Spleen (tissue), 11 donors: ENCODE results near the gene AP4B1. TPM values are rescaled to one million over a fixed set of nuclear protein-coding genes. Genes with fewer than 3 reads are reported as not detected.

Experiments
- DNase-seq: peaks from one replicate; pipeline ENCODE4 v3.0.0-alpha.2; 2020
- H3K27ac ChIP-seq, 8 donors: fragments of 200-600 bp; sonication (generic) in 7 of 8; 1 replicate in 4 of 8; 2 replicates in 4 of 8; pipeline versions ENCODE4 v1.5.0 to v1.8.0; 2016 to 2021; ENCODE audit warnings: inconsistent platforms in 4 of 8, mild to moderate bottlenecking in 4 of 8, moderate library complexity in 1 of 8
- H3K27me3 ChIP-seq, 7 donors: fragments of 200-600 bp; sonication (generic) in 6 of 7; replicated peaks in 1 of 7; 1 replicate in 4 of 7; 2 replicates in 3 of 7; pipeline versions ENCODE4 v1.5.0 to v1.8.0; 2016 to 2021; ENCODE audit warnings: inconsistent platforms in 3 of 7, mild to moderate bottlenecking in 1 of 7
- H3K36me3 ChIP-seq, 6 donors: fragments of 200-600 bp; sonication (generic) in 5 of 6; 1 replicate in 4 of 6; 2 replicates in 2 of 6; pipeline versions ENCODE4 v1.5.0 to v1.8.0; 2016 to 2021; ENCODE audit warnings: inconsistent platforms in 2 of 6
- H3K4me1 ChIP-seq, 6 donors: fragments of 200-600 bp; sonication (generic) in 5 of 6; 1 replicate in 3 of 6; 2 replicates in 3 of 6; pipeline versions ENCODE4 v1.5.0 to v1.8.0; 2016 to 2021; ENCODE audit warnings: inconsistent platforms in 3 of 6
- H3K4me3 ChIP-seq, 8 donors: fragments of 200-600 bp; sonication (generic) in 7 of 8; 1 replicate in 4 of 8; 2 replicates in 4 of 8; pipeline versions ENCODE4 v1.5.0 to v1.8.0; 2016 to 2021; ENCODE audit warnings: inconsistent platforms in 4 of 8, mild to moderate bottlenecking in 4 of 8, moderate library complexity in 2 of 8
- H3K9me3 ChIP-seq, 8 donors: fragments of 200-600 bp; sonication (generic) in 7 of 8; 1 replicate in 4 of 8; 2 replicates in 4 of 8; pipeline versions ENCODE4 v1.5.0 to v1.8.0; 2016 to 2021; ENCODE audit warnings: inconsistent platforms in 4 of 8
- CTCF ChIP-seq, 11 experiments: fragments of 200-600 bp in 7 of 11; fragments of 450-650 bp in 4 of 11; sonication (generic) in 4 of 11; IDR thresholded peaks in 8 of 11; conservative IDR thresholded peaks in 3 of 11; 1 replicate in 7 of 11; 2 replicates in 4 of 11; pipeline versions ENCODE4 v1.4.0 to v1.8.0; 2016 to 2021; ENCODE audit warnings: antibody characterized with exemption in 11 of 11, inconsistent platforms in 4 of 11, mild to moderate bottlenecking in 1 of 11
- POLR2A ChIP-seq, 3 donors: fragments of 450-650 bp; IDR thresholded peaks; one replicate each; pipeline ENCODE4 v1.5.1; 2017; ENCODE audit warnings: antibody characterized with exemption in 3 of 3, mild to moderate bottlenecking in 1 of 3
- POLR2AphosphoS5 ChIP-seq, 3 donors: sonication (generic); formaldehyde crosslinking; IDR thresholded peaks; one replicate each; pipeline ENCODE4 v1.5.1; 2017; ENCODE audit warnings: antibody characterized with exemption in 3 of 3
- WGBS, 5 donors: extraction: QIAGEN DNeasy Blood & Tissue Kit in 3 of 5; methylation state at CpG; one replicate each; pipeline versions ENCODE4 v1.1.5 to v1.1.7; 2013 to 2018; 5-methylcytosine and 5-hydroxymethylcytosine counted together
- intact Hi-C: fragments of 100-400 bp; cut with DNase I; formaldehyde crosslinking; loops from one replicate; pipeline ENCODE4 v1.15.0; 2023; ENCODE audit warnings: low total_unique reads
- polyA plus RNA-seq, 3 donors: library from polyadenylated mRNA; stranded (reverse); fragments of 200-250 nt; gene quantifications; one replicate each; pipeline ENCODE4 v1.2.1, GENCODE V29; 2013
- total RNA-seq, 7 donors: library from RNA; depleted of rRNA in 3 of 7; stranded (reverse); fragments of >200 nt in 3 of 7; fragmentation: NEBNext Ultra II Directional in 4 of 7; extraction: Animal tissue kit (Norgen Biotek cat#: 25700) in 4 of 7; gene quantifications; one replicate each; pipeline versions ENCODE4 v1.1.0 to v1.2.1, GENCODE V29; 2016 to 2021
- donor health status: healthy with polysubstance abuse.
- donor health status: DM: no; HTN: no; CAD: no; lungs with moderate emphysema.
- donor health status: DM: no; HTN: no; CAD: no.
- donor health status: Bipolar disorder and iron deficiency.
- donor health status: healthy.
- donor health status: DM: no; HTN: no; CAD: no.
- donor health status: DM: yes; HTN: yes; CAD: no.

The AP4B1 gene
- total and polyA plus RNA-seq, 10 donors: 23.9 to 58.0 (median 32.3) TPM

GRCh38 chr1:113899111-113899510, 5.5 kb downstream of the AP4B1 start:
- H3K27ac ChIP-seq: peak overlapping the region in 3 of 8 donors; percentile 16 to 96 (median 94)
- no peak overlapping the region for H3K4me3 ChIP-seq

GRCh38 chr1:113898241-113898814, 6.3 kb downstream of the AP4B1 start:
- no peaks in the 10 kb centered on the region for H3K9me3 ChIP-seq
- TF ChIP-seq CTCF (IDR thresholded peaks at IDR 0.05 in 8 of 11, conservative IDR thresholded peaks at IDR 0.05 in 3 of 11): no peak
- no peak for TF ChIP-seq POLR2A (IDR thresholded peaks at IDR 0.05)
- no peak for TF ChIP-seq POLR2AphosphoS5 (IDR thresholded peaks at IDR 0.05)
- peak overlapping the region in 3 of 8 donors; percentile 18 to 96 (median 43) for H3K27ac ChIP-seq
- H3K27me3 ChIP-seq: no peaks in the 10 kb centered on the region
- DNase-seq: no peak
- WGBS, 5 donors: 85 to 95% (median 89%) methylated on average over 1 of the region's 1 CpG
- intact Hi-C loops: no loop called here
- peaks cover 0 to 95% (median 68%) of the 10 kb centered on the region in 6 donors for H3K36me3 ChIP-seq
- H3K4me3 ChIP-seq: no peak overlapping the region
- H3K4me1 ChIP-seq: peaks cover 3 to 78% (median 36%) of the 10 kb centered on the region in 6 donors

More at GRCh38 chr1:113899111-113899510, 5.5 kb downstream of the AP4B1 start:
- no peak for DNase-seq
- no peaks in the 10 kb centered on the region for H3K9me3 ChIP-seq
- intact Hi-C loops: no loop called here
- TF ChIP-seq CTCF (IDR thresholded peaks at IDR 0.05 in 8 of 11, conservative IDR thresholded peaks at IDR 0.05 in 3 of 11) (no peak), POLR2AphosphoS5 (IDR thresholded peaks at IDR 0.05) (no peak), POLR2A (IDR thresholded peaks at IDR 0.05) (no peak)
- peaks cover 10 to 84% (median 44%) of the 10 kb centered on the region in 6 donors for H3K4me1 ChIP-seq
- peaks cover 0 to 87% (median 65%) of the 10 kb centered on the region in 6 donors for H3K36me3 ChIP-seq
- no peaks in the 10 kb centered on the region for H3K27me3 ChIP-seq

- no peak for DNase-seq
- no peak overlapping the region for H3K4me3 ChIP-seq
- intact Hi-C loops: no loop called here
- peaks cover 0 to 80% (median 61%) of the 10 kb centered on the region in 6 donors for H3K36me3 ChIP-seq
- TF ChIP-seq POLR2AphosphoS5 (IDR thresholded peaks at IDR 0.05) (no peak), CTCF (IDR thresholded peaks at IDR 0.05 in 8 of 11, conservative IDR thresholded peaks at IDR 0.05 in 3 of 11) (no peak), POLR2A (IDR thresholded peaks at IDR 0.05) (no peak)
- no peaks in the 10 kb centered on the region for H3K9me3 ChIP-seq
- H3K27me3 ChIP-seq: no peaks in the 10 kb centered on the region
- H3K27ac ChIP-seq: no peak overlapping the region
- 94 to 96% (median 95%) methylated on average over 8 of the region's 8 CpGs for WGBS, 5 donors
- H3K4me1 ChIP-seq: peaks cover 0 to 54% (median 14%) of the 10 kb centered on the region in 6 donors
Measured at GRCh38 chr1:113895961-113896360, 8.6 kb downstream of the AP4B1 start.

GRCh38 chr1:113895098-113895497, 9.5 kb downstream of the AP4B1 start:
- Histone ChIP-seq H3K9me3 (no peaks in the 10 kb centered on the region), H3K4me1 (peaks cover 0 to 46% (median 12%) of the 10 kb centered on the region in 6 donors), H3K36me3 (peaks cover 0 to 71% (median 57%) of the 10 kb centered on the region in 6 donors), H3K27ac (no peak overlapping the region), H3K27me3 (no peaks in the 10 kb centered on the region), H3K4me3 (no peak overlapping the region)
- no peak for TF ChIP-seq CTCF (IDR thresholded peaks at IDR 0.05 in 8 of 11, conservative IDR thresholded peaks at IDR 0.05 in 3 of 11)
- no peak for TF ChIP-seq POLR2AphosphoS5 (IDR thresholded peaks at IDR 0.05)
- WGBS, 5 donors: 91 to 97% (median 95%) methylated on average over 6 of the region's 6 CpGs
- no peak for DNase-seq
- intact Hi-C loops: no loop called here
